GM18858 (cell line): ENCODE results near the gene SRCIN1.
A peak's percentile ranks its signal among the peaks of the same experiment; 100 is the strongest.
"Not testable (repeated sequence)": the region's sequence is repeated elsewhere in the genome, so short reads cannot be mapped to it uniquely, and the experiment has no call there.

ENCODE experiments used
- ATAC-seq: cut with Tn5 transposase; IDR thresholded peaks from one replicate; pipeline ENCODE4 v1.9.1; 2021; ENCODE audit not compliant: unreplicated experiment

Gene SRCIN1

GRCh38 chr17:38605841-38606645 lies at the start of gene SRCIN1:
Gene SRCIN1, minus strand, starts transcription at chr17:38605952. Its CDS starts 247 bp downstream, at chr17:38605705.
- no peak for ATAC-seq

- ATAC-seq: no peak
Observed at GRCh38 chr17:38654411-38655398, 49.0 kb upstream of the SRCIN1 start.

GRCh38 chr17:38653679-38654078 lies 47.9 kb upstream of the SRCIN1 start:
- no peak for ATAC-seq

GRCh38 chr17:38653230-38653629 lies 47.5 kb upstream of the SRCIN1 start:
- ATAC-seq: no peak

GRCh38 chr17:38650653-38651173 lies 45.0 kb upstream of the SRCIN1 start:
- ATAC-seq: not testable (repeated sequence)

- ATAC-seq: no peak
Observed at GRCh38 chr17:38637951-38638350, 32.2 kb upstream of the SRCIN1 start.

GRCh38 chr17:38636054-38636453 lies 30.3 kb upstream of the SRCIN1 start:
- ATAC-seq: no peak

GRCh38 chr17:38632334-38632733 lies 26.6 kb upstream of the SRCIN1 start:
- ATAC-seq: no peak

- ATAC-seq: no peak
Observed at GRCh38 chr17:38628441-38628840, 22.7 kb upstream of the SRCIN1 start.

GRCh38 chr17:38627957-38628356 lies 22.2 kb upstream of the SRCIN1 start:
- no peak for ATAC-seq

- not testable (repeated sequence) for ATAC-seq
Observed at GRCh38 chr17:38626606-38627226, 21.0 kb upstream of the SRCIN1 start.

- ATAC-seq: no peak
Observed at GRCh38 chr17:38625482-38625881, 19.7 kb upstream of the SRCIN1 start.

- peak; percentile 68 for ATAC-seq
Observed at GRCh38 chr17:38624782-38625355, 19.1 kb upstream of the SRCIN1 start.

- no peak for ATAC-seq
Observed at GRCh38 chr17:38621538-38621937, 15.8 kb upstream of the SRCIN1 start.

- ATAC-seq: no peak
Observed at GRCh38 chr17:38620551-38621277, 15.0 kb upstream of the SRCIN1 start.

- ATAC-seq: no peak
Observed at GRCh38 chr17:38619937-38620550, 14.3 kb upstream of the SRCIN1 start.

- ATAC-seq: no peak
Observed at GRCh38 chr17:38619451-38619795, 13.7 kb upstream of the SRCIN1 start.

GRCh38 chr17:38617967-38618760 lies 12.4 kb upstream of the SRCIN1 start:
- no peak for ATAC-seq
